Ovary (tissue), 9 donors: ENCODE data around the gene ASCL3. TPM values are rescaled to one million over a fixed set of nuclear protein-coding genes. Genes with fewer than 3 reads are reported as not detected.
"Not testable (repeated sequence)": the region's sequence is repeated elsewhere in the genome, so short reads cannot be mapped to it uniquely, and the experiment has no call there.

Source experiments
- DNase-seq, 5 donors: peaks; one replicate each; pipeline ENCODE4 v3.0.0-alpha.2; 2019 to 2020
- H3K27ac ChIP-seq, 2 donors: fragments of 200-600 bp; one replicate each; pipeline versions ENCODE4 v1.5.1 to v1.8.0; 2019 to 2022
- H3K27me3 ChIP-seq: fragments of 200-600 bp; one replicate; pipeline ENCODE4 v1.8.0; 2022
- H3K36me3 ChIP-seq: fragments of 200-600 bp; sonication (generic); one replicate; pipeline ENCODE4 v1.5.1; 2019
- H3K4me1 ChIP-seq: one replicate; pipeline ENCODE4 v1.8.1; 2013; ENCODE audit warnings: mild to moderate bottlenecking, moderate library complexity; ENCODE audit not compliant: insufficient read depth
- H3K4me3 ChIP-seq: fragments of 200-600 bp; sonication (generic); one replicate; pipeline ENCODE4 v1.5.1; 2017
- H3K9me3 ChIP-seq, 2 donors: fragments of 200-600 bp in 1 of 2; sonication (generic) in 1 of 2; one replicate each; pipeline versions ENCODE4 v1.5.1 to v1.8.1; 2013 to 2019; ENCODE audit warnings: mild to moderate bottlenecking in 1 of 2, moderate library complexity in 1 of 2
- CTCF ChIP-seq, 3 donors: fragments of 450-650 bp in 2 of 3; fragments of 200-600 bp in 1 of 3; IDR thresholded peaks; one replicate each; pipeline versions ENCODE4 v1.5.1 to v1.8.0; 2016 to 2022; ENCODE audit warnings: antibody characterized with exemption in 3 of 3, mild to moderate bottlenecking in 1 of 3
- EP300 ChIP-seq: sonication (generic); formaldehyde crosslinking; IDR thresholded peaks from one replicate; pipeline ENCODE4 v1.6.1; 2017; ENCODE audit warnings: antibody characterized with exemption
- POLR2A ChIP-seq: fragments of 450-650 bp; IDR thresholded peaks from one replicate; pipeline ENCODE4 v1.6.1; 2017; ENCODE audit warnings: antibody characterized with exemption, mild to moderate bottlenecking, moderate library complexity
- WGBS, 3 donors: extraction: QIAGEN DNeasy Blood & Tissue Kit in 1 of 3; methylation state at CpG; one replicate each; pipeline versions ENCODE4 v1.1.5 to v1.1.7; 2013 to 2017; 5-methylcytosine and 5-hydroxymethylcytosine counted together
- intact Hi-C, 4 donors: fragments of 100-400 bp; cut with DNase I; formaldehyde crosslinking; loops; one replicate each; pipeline versions ENCODE4 v1.11.0 to v1.15.1; 2022 to 2023
- polyA plus RNA-seq, 2 donors: library from polyadenylated mRNA; stranded (reverse); fragments of 200-250 nt in 1 of 2; fragments of 350-450 nt in 1 of 2; fragmentation: Illumina TruSeq in 1 of 2; extraction: RNeasy Lipid Tissue Mini Kit (QIAGEN cat#74804) in 1 of 2; gene quantifications; one replicate each; pipeline ENCODE4 v1.2.3, GENCODE V29; 2013 to 2014
- total RNA-seq, 7 donors: library from RNA; depleted of rRNA in 2 of 7; stranded (reverse); fragments of >200 nt in 2 of 7; fragmentation: NEBNext Ultra II Directional in 3 of 7; extraction: Animal tissue kit (Norgen Biotek cat#: 25700) in 3 of 7; gene quantifications; one replicate each; pipeline versions ENCODE4 v1.1.0 to v1.2.4, GENCODE V29; 2016 to 2023
- donor health status: DM: no; HTN: no; CAD: no; lungs with moderate emphysema.
- donor health status: DM: no; HTN: no; CAD: no.
- donor health status: Bipolar disorder and iron deficiency.
- donor health status: DM: yes; HTN: yes; CAD: no.
- donor health status: DM: no; HTN: no; CAD: no.
- donor health status: DM: yes; HTN: yes; CAD: no.

The ASCL3 gene
- total and polyA plus RNA-seq, 9 donors, result not detected

- Histone ChIP-seq H3K27ac (no peak overlapping the region), H3K4me1 (peaks cover 1% of the 10 kb centered on the region), H3K9me3 (no peaks in the 10 kb centered on the region), H3K4me3 (no peak overlapping the region), H3K36me3 (no peaks in the 10 kb centered on the region), H3K27me3 (no peaks in the 10 kb centered on the region)
- WGBS, 3 donors, result 80 to 89% (median 83%) methylated on average over 14 of the region's 14 CpGs
- intact Hi-C loops, result no loop called here
- no peak for DNase-seq
- TF ChIP-seq POLR2A (no peak), CTCF (IDR thresholded peaks at IDR 0.05) (no peak), EP300 (no peak)
Measured at GRCh38 chr11:8937659-8938058, 5.2 kb downstream of the ASCL3 start.

DNA sequence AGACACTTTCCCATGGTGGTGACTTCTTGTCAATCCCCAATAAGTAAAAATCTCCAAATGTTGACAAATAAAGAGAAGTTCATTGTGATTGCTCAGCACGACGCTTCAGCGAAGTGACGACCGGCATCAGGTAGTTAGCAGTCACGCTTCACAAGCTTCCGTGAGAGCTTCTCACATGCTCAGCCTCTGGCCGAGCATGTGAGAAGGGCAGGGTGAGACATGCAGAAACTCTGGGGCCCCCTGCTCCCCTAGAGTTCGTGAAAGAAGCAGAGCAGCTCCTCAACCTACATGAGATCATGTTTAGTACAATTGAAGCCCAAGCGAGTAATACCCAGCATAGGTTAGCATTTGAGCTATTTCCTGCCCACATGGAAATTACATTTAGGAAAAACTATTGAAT lies 5.7 kb downstream of the ASCL3 start:
- TF ChIP-seq POLR2A, result no peak
- no peak for TF ChIP-seq CTCF (IDR thresholded peaks at IDR 0.05)
- TF ChIP-seq EP300, result no peak
- no peaks in the 10 kb centered on the region for H3K36me3 ChIP-seq
- no peak for DNase-seq
- 89 to 90% (median 89%) methylated on average over 10 of the region's 10 CpGs for WGBS, 3 donors
- peaks cover 1% of the 10 kb centered on the region for H3K4me1 ChIP-seq
- no peak overlapping the region for H3K4me3 ChIP-seq
- H3K9me3 ChIP-seq, result no peaks in the 10 kb centered on the region
- intact Hi-C loops, result no loop called here
- H3K27me3 ChIP-seq, result no peaks in the 10 kb centered on the region
- no peak overlapping the region for H3K27ac ChIP-seq

GRCh38 chr11:8935789-8936188 lies 7.0 kb downstream of the ASCL3 start:
- H3K4me3 ChIP-seq, DNase-seq, H3K9me3 ChIP-seq, H3K27me3 ChIP-seq, H3K27ac ChIP-seq, intact Hi-C loops, H3K4me1 ChIP-seq, H3K36me3 ChIP-seq: not testable (repeated sequence)
- 93 to 95% (median 95%) methylated on average over 2 of the region's 2 CpGs for WGBS, 3 donors

DNA sequence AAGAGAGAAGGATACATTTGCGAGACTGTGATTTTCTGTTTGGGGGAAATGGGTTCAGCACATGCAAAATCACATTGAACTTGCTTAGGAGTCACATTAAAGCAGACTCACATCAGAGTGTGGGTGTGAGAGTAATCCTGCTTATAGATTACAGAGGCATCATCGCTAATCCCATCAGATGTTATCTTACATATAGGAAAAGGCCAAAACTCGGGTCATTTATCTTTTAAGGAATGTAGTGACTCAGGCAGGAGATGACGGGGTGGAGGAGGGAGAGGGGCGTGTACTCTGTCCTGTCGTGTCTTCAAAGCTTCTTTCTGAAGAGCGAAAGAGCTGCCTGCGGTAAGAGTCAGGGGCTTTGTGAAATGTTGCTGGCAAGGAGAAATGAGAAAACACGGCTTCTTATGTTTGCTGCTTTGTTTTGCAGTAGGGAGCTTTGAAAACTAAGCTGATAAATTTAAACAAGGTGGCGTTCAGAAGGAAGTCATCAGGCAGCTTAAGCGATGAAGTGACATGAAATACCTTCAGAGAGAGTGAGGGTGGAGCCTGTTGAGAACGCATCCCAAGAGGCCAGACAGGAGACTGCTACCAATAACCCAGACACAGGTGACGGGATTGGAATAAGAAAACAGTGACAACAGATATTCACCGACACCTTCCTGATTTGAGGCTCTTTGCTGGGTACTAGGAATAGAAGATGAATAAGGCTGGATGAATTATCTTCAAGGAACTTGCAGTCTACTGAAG lies 7.9 kb downstream of the ASCL3 start:
- no peak for DNase-seq
- H3K27me3 ChIP-seq, result no peaks in the 10 kb centered on the region
- intact Hi-C loops, result no loop called here
- no peaks in the 10 kb centered on the region for H3K36me3 ChIP-seq
- TF ChIP-seq EP300 (no peak), POLR2A (no peak), CTCF (IDR thresholded peaks at IDR 0.05) (no peak)
- no peak overlapping the region for H3K4me3 ChIP-seq
- WGBS, 3 donors, result 33 to 36% (median 35%) methylated on average over 14 of the region's 14 CpGs
- H3K27ac ChIP-seq, result no peak overlapping the region
- no peaks in the 10 kb centered on the region for H3K4me1 ChIP-seq
- H3K9me3 ChIP-seq, result no peaks in the 10 kb centered on the region

DNA sequence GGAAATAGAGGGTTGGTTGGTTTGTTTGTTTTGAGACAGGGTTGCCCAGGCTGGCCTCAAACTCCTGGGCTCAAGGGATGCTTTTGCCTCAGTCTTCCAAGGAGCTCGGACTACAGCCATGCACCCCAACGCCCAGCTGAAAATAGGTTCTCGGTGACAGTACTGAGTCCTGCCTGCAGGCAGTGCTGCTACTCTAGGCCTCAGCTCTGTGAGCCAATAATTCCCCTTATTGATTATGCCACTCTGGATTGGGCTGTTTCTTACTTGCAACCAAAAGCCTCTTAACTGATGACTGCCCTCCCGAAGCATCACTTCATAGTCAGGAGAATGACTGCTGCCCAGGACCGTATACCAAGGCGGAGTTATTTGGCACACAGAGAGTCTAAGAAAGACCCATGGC lies 8.9 kb downstream of the ASCL3 start:
- H3K27ac ChIP-seq, result no peak overlapping the region
- H3K4me3 ChIP-seq, result no peak overlapping the region
- WGBS, 3 donors, result 92 to 96% (median 93%) methylated on average over 6 of the region's 6 CpGs
- no peaks in the 10 kb centered on the region for H3K36me3 ChIP-seq
- intact Hi-C loops, result no loop called here
- no peaks in the 10 kb centered on the region for H3K9me3 ChIP-seq
- TF ChIP-seq CTCF (IDR thresholded peaks at IDR 0.05) (no peak), EP300 (no peak), POLR2A (no peak)
- no peak for DNase-seq
- H3K27me3 ChIP-seq, result no peaks in the 10 kb centered on the region
- H3K4me1 ChIP-seq, result no peaks in the 10 kb centered on the region
